Sigmoid colon (tissue), 7 donors: ENCODE data around the gene RABGAP1. TPM values are rescaled to one million over a fixed set of nuclear protein-coding genes. Genes with fewer than 3 reads are reported as not detected.

Experiments used
- DNase-seq: peaks from one replicate; pipeline ENCODE4 v3.0.0-alpha.2; 2019
- H3K27ac ChIP-seq, 4 donors: fragments of 200-600 bp; sonication (generic); one replicate each; pipeline ENCODE4 v1.5.1; 2016 to 2019; ENCODE audit warnings: mild to moderate bottlenecking in 1 of 4
- H3K27me3 ChIP-seq, 3 donors: fragments of 200-600 bp; sonication (generic); one replicate each; pipeline ENCODE4 v1.5.1; 2019; ENCODE audit warnings: mild to moderate bottlenecking in 1 of 3
- H3K36me3 ChIP-seq, 4 donors: fragments of 200-600 bp; sonication (generic); one replicate each; pipeline ENCODE4 v1.5.1; 2016 to 2019
- H3K4me1 ChIP-seq, 4 donors: fragments of 200-600 bp; sonication (generic); one replicate each; pipeline ENCODE4 v1.5.1; 2017 to 2019
- H3K4me3 ChIP-seq, 4 donors: fragments of 200-600 bp; sonication (generic); one replicate each; pipeline ENCODE4 v1.5.1; 2017 to 2019; ENCODE audit warnings: mild to moderate bottlenecking in 2 of 4, moderate library complexity in 1 of 4
- H3K9me3 ChIP-seq, 4 donors: fragments of 200-600 bp in 3 of 4; sonication (generic) in 3 of 4; one replicate each; pipeline versions ENCODE4 v1.5.1 to v1.6.1; 2013 to 2019
- EP300 ChIP-seq, 4 donors: sonication (generic); formaldehyde crosslinking; IDR thresholded peaks; one replicate each; pipeline ENCODE4 v1.6.1; 2017; ENCODE audit warnings: antibody characterized with exemption in 4 of 4
- POLR2A ChIP-seq, 2 donors: fragments of 450-650 bp; IDR thresholded peaks; one replicate each; pipeline ENCODE4 v1.6.1; 2016; ENCODE audit warnings: antibody characterized with exemption in 2 of 2, mild to moderate bottlenecking in 2 of 2, moderate library complexity in 2 of 2
- POLR2AphosphoS5 ChIP-seq, 4 donors: sonication (generic); formaldehyde crosslinking; IDR thresholded peaks; one replicate each; pipeline ENCODE4 v1.6.1; 2017; ENCODE audit warnings: antibody characterized with exemption in 4 of 4
- WGBS, 2 donors: extraction: QIAGEN DNeasy Blood & Tissue Kit; methylation state at CpG; one replicate each; pipeline ENCODE4 v1.1.7; 2013; 5-methylcytosine and 5-hydroxymethylcytosine counted together
- intact Hi-C: fragments of 100-400 bp; cut with DNase I; formaldehyde crosslinking; loops from one replicate; pipeline ENCODE4 v1.15.1; 2023
- polyA plus RNA-seq, 3 donors: library from polyadenylated mRNA; stranded (reverse); fragments of 200-250 nt; gene quantifications; one replicate each; pipeline ENCODE4 v1.2.3, GENCODE V29; 2013
- total RNA-seq, 4 donors: library from RNA; depleted of rRNA; stranded (reverse); fragments of >200 nt; gene quantifications; one replicate each; pipeline ENCODE4 v1.1.0, GENCODE V29; 2016
- TF ChIP-seq, protein P1 (sequence below), 4 experiments: fragments of 450-650 bp in 3 of 4; fragments of 200-600 bp in 1 of 4; IDR thresholded peaks; one replicate each; pipeline ENCODE4 v1.5.1; 2016 to 2019; ENCODE audit warnings: antibody characterized with exemption in 4 of 4, mild to moderate bottlenecking in 3 of 4, moderate library complexity in 2 of 4
- donor health status: healthy with polysubstance abuse.
- donor health status: Bipolar disorder and iron deficiency.
- donor health status: healthy.

RABGAP1 gene
- total and polyA plus RNA-seq, 7 donors, result 12.5 to 110 (median 90.6) TPM

GRCh38 chr9:123093141-123093540 lies 152.3 kb downstream of the RABGAP1 start:
- no peak for TF ChIP-seq POLR2A (IDR thresholded peaks at IDR 0.05)
- TF ChIP-seq, protein P1, sequence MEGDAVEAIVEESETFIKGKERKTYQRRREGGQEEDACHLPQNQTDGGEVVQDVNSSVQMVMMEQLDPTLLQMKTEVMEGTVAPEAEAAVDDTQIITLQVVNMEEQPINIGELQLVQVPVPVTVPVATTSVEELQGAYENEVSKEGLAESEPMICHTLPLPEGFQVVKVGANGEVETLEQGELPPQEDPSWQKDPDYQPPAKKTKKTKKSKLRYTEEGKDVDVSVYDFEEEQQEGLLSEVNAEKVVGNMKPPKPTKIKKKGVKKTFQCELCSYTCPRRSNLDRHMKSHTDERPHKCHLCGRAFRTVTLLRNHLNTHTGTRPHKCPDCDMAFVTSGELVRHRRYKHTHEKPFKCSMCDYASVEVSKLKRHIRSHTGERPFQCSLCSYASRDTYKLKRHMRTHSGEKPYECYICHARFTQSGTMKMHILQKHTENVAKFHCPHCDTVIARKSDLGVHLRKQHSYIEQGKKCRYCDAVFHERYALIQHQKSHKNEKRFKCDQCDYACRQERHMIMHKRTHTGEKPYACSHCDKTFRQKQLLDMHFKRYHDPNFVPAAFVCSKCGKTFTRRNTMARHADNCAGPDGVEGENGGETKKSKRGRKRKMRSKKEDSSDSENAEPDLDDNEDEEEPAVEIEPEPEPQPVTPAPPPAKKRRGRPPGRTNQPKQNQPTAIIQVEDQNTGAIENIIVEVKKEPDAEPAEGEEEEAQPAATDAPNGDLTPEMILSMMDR (IDR thresholded peaks at IDR 0.05), result no peak
- TF ChIP-seq POLR2AphosphoS5 (IDR thresholded peaks at IDR 0.05), result no peak
- no peak for TF ChIP-seq EP300 (IDR thresholded peaks at IDR 0.05)
- Histone ChIP-seq H3K9me3 (no peaks in the 10 kb centered on the region), H3K4me1 (no peaks in the 10 kb centered on the region), H3K27me3 (no peaks in the 10 kb centered on the region), H3K27ac (no peak overlapping the region), H3K36me3 (peaks cover 26 to 97% (median 53%) of the 10 kb centered on the region in 4 donors), H3K4me3 (no peak overlapping the region)
- no peak for DNase-seq
- intact Hi-C loops, result no loop called here
- 87 to 89% methylated on average over 3 of the region's 3 CpGs for WGBS, 2 donors

DNA sequence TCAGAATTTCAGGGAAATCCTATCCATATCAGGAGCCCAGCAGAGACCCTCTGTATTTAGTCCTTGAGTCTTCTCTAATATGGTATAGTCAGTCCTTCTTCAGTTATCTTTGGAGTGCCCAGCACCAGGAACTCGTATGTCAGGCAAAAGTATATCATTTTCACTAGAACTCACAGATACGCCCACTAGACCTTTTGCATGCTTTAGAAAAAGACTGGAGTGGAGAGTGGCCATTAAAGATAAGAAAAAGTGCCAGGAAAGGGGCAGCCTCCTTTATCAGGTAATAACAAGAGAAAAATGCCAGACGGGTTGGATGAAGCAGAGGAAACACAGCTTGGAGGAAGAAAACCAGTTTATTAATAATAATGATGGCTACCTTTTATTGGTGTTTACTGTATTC lies 156.2 kb downstream of the RABGAP1 start:
- no peaks in the 10 kb centered on the region for H3K4me1 ChIP-seq
- TF ChIP-seq POLR2AphosphoS5 (IDR thresholded peaks at IDR 0.05), result no peak
- H3K9me3 ChIP-seq, result no peaks in the 10 kb centered on the region
- no peak overlapping the region for H3K27ac ChIP-seq
- WGBS, 2 donors, result 62 to 83% methylated on average over 3 of the region's 3 CpGs
- DNase-seq, result no peak
- no peak overlapping the region for H3K4me3 ChIP-seq
- peaks cover 28 to 96% (median 52%) of the 10 kb centered on the region in 4 donors for H3K36me3 ChIP-seq
- no peaks in the 10 kb centered on the region for H3K27me3 ChIP-seq
- intact Hi-C loops, result no loop called here

- H3K36me3 ChIP-seq, result peaks cover 23 to 96% (median 53%) of the 10 kb centered on the region in 4 donors
- H3K4me1 ChIP-seq, result peaks cover 0 to 4% (median 0%) of the 10 kb centered on the region in 4 donors
- no peak overlapping the region for H3K27ac ChIP-seq
- TF ChIP-seq, protein P1 (IDR thresholded peaks at IDR 0.05), result no peak
- TF ChIP-seq POLR2AphosphoS5 (IDR thresholded peaks at IDR 0.05), result no peak
- DNase-seq, result no peak
- WGBS, 2 donors, result 96 to 97% methylated on average over 3 of the region's 3 CpGs
- intact Hi-C loops, result no loop called here
- no peaks in the 10 kb centered on the region for H3K9me3 ChIP-seq
- no peaks in the 10 kb centered on the region for H3K27me3 ChIP-seq
- no peak overlapping the region for H3K4me3 ChIP-seq
Measured at GRCh38 chr9:123097430-123098095, 156.7 kb downstream of the RABGAP1 start.

DNA sequence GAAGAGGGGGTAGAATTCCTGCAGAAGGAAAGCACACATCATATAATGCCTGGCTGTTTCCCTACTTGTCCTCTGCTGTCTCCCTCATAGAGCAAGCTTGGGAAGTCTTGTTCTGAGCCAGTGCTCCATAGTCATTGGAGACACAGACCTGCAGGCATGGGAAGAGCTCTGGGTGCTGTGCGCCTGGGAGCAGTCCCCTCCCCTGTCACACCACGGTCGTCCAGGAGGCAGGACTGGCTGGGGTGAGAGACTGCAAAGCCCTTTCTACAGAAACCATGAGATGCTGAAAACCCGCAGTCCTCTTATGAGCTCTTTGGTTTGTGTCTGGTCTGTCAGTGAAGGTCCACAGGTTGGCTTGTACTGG lies 157.3 kb downstream of the RABGAP1 start:
- TF ChIP-seq POLR2A (IDR thresholded peaks at IDR 0.05), result no peak
- TF ChIP-seq, protein P1 (IDR thresholded peaks at IDR 0.05), result no peak
- no peak for TF ChIP-seq EP300 (IDR thresholded peaks at IDR 0.05)
- no peak for TF ChIP-seq POLR2AphosphoS5 (IDR thresholded peaks at IDR 0.05)
- H3K4me3 ChIP-seq, result no peak overlapping the region
- H3K4me1 ChIP-seq, result peaks cover 0 to 9% (median 0%) of the 10 kb centered on the region in 4 donors
- DNase-seq, result no peak
- H3K27ac ChIP-seq, result no peak overlapping the region
- 89 to 95% methylated on average over 4 of the region's 4 CpGs for WGBS, 2 donors
- intact Hi-C loops, result no loop called here
- H3K27me3 ChIP-seq, result no peaks in the 10 kb centered on the region
- no peaks in the 10 kb centered on the region for H3K9me3 ChIP-seq
- H3K36me3 ChIP-seq, result peaks cover 18 to 96% (median 53%) of the 10 kb centered on the region in 4 donors

DNA sequence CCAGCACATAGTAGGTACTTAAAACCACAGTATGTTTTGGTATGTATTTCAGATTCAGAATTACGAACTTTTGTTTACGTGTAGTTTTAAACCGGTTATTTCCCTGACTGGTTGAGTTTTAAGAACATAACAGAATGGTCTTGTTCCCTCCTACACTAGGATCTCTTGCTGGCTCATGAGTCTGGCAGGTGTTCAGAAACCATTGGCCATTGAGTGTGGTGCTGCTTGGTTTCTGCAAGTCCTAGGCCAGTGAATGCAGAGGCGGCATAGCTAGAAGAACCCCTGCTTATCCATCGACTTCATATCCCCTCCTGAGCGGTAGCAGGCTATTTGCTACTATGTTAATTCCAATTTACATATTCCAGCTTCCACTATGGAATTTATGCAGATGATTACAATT lies 158.2 kb downstream of the RABGAP1 start:
- H3K4me3 ChIP-seq, result no peak overlapping the region
- intact Hi-C loops, result no loop called here
- peaks cover 0 to 9% (median 0%) of the 10 kb centered on the region in 4 donors for H3K4me1 ChIP-seq
- H3K27me3 ChIP-seq, result no peaks in the 10 kb centered on the region
- TF ChIP-seq POLR2A (IDR thresholded peaks at IDR 0.05) (no peak), POLR2AphosphoS5 (IDR thresholded peaks at IDR 0.05) (no peak), EP300 (IDR thresholded peaks at IDR 0.05) (no peak)
- TF ChIP-seq, protein P1 (IDR thresholded peaks at IDR 0.05), result no peak
- 94 to 97% methylated on average over 6 of the region's 6 CpGs for WGBS, 2 donors
- no peaks in the 10 kb centered on the region for H3K9me3 ChIP-seq
- H3K36me3 ChIP-seq, result peaks cover 17 to 95% (median 50%) of the 10 kb centered on the region in 4 donors
- no peak for DNase-seq
- H3K27ac ChIP-seq, result no peak overlapping the region
